NT2/D1 (cell line): ENCODE data around the gene FDX1.

Experiments
- SUZ12 ChIP-seq: IDR thresholded peaks from 2 replicates; pipeline ENCODE4 v1.6.1; 2011; ENCODE audit not compliant: insufficient read length, insufficient read depth; ENCODE audit errors: extremely low read depth
- YY1 ChIP-seq: IDR thresholded peaks from 2 replicates; pipeline ENCODE4 v1.6.1; 2011; ENCODE audit not compliant: insufficient read length, insufficient read depth
- ZNF274 ChIP-seq: IDR thresholded peaks from 2 replicates; pipeline ENCODE4 v1.6.1; 2011; ENCODE audit warnings: mild to moderate bottlenecking, low read depth, low read length

DNA sequence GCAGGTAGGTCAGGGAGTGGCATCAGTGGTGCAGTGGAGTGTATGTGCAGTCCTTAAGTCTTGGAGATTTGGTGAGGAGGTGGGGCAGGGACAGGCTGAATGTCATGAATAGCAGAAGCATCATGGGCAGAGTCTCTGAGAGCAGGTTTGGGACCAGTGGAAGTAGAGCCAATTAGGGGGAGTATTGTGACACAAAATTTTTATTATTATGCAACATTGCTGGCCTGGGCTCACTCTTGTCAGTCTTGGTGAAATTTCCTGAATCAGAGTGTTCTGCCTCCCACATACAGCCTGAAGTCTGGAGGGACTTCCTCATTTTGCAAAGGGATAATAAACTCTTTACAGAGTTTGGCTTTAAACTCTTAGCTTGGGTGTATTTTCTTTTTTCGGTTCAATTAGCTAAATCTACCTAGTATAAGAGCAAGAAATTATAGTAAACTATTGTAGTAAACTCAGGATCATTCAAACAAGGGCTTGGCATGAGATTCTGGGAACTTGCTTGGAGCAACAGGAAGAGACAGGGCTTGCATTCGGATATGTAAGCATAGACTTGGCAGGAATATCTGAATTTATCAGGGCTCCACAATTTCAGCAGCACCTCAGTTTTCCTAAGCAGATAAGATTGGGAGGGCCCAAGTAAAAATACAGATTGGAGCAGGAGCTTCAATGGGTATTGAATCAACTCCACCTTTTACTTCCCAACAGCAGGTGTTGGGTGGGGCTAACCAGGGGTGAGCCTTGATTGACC lies 67.7 kb downstream of the FDX1 start:
- TF ChIP-seq ZNF274 (no peak), SUZ12 (no peak), YY1 (no peak)
